GM06990 (cell line): ENCODE measurements around the gene MFSD8.
"Not testable (repeated sequence)": the region's sequence is repeated elsewhere in the genome, so short reads cannot be mapped to it uniquely, and the experiment has no call there.

Experiments used
- DNase-seq: peaks from one replicate; pipeline ENCODE4 v3.0.0-alpha.2; 2011; ENCODE audit not compliant: insufficient read length; ENCODE audit errors: extremely low read depth
- H3K27me3 ChIP-seq: replicated peaks from 2 replicates; pipeline ENCODE4 v1.6.0; 2011; ENCODE audit warnings: low read length; ENCODE audit not compliant: control insufficient read depth, insufficient read depth
- H3K36me3 ChIP-seq: 2 replicates; pipeline ENCODE4 v1.5.1; 2011; ENCODE audit warnings: low read length; ENCODE audit not compliant: control insufficient read depth, insufficient read depth
- H3K4me3 ChIP-seq: replicated peaks from 2 replicates; pipeline ENCODE4 v1.5.1; 2011; ENCODE audit warnings: low read depth, mild to moderate bottlenecking, control low read depth, low read length
- TF ChIP-seq, protein P1 (sequence below): IDR thresholded peaks from 2 replicates; pipeline ENCODE4 v1.5.1; 2011; ENCODE audit warnings: low read length, control low read depth, mild to moderate bottlenecking, inconsistent platforms; ENCODE audit not compliant: insufficient read depth, poor library complexity, severe bottlenecking

The MFSD8 gene

GRCh38 chr4:127920521-127920920, 44.5 kb downstream of the MFSD8 start:
- Histone ChIP-seq H3K4me3 (no peak overlapping the region), H3K27me3 (no peaks in the 10 kb centered on the region), H3K36me3 (peaks cover 4% of the 10 kb centered on the region)
- DNase-seq, result no peak
- TF ChIP-seq, protein P1, sequence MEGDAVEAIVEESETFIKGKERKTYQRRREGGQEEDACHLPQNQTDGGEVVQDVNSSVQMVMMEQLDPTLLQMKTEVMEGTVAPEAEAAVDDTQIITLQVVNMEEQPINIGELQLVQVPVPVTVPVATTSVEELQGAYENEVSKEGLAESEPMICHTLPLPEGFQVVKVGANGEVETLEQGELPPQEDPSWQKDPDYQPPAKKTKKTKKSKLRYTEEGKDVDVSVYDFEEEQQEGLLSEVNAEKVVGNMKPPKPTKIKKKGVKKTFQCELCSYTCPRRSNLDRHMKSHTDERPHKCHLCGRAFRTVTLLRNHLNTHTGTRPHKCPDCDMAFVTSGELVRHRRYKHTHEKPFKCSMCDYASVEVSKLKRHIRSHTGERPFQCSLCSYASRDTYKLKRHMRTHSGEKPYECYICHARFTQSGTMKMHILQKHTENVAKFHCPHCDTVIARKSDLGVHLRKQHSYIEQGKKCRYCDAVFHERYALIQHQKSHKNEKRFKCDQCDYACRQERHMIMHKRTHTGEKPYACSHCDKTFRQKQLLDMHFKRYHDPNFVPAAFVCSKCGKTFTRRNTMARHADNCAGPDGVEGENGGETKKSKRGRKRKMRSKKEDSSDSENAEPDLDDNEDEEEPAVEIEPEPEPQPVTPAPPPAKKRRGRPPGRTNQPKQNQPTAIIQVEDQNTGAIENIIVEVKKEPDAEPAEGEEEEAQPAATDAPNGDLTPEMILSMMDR, result no peak

DNA sequence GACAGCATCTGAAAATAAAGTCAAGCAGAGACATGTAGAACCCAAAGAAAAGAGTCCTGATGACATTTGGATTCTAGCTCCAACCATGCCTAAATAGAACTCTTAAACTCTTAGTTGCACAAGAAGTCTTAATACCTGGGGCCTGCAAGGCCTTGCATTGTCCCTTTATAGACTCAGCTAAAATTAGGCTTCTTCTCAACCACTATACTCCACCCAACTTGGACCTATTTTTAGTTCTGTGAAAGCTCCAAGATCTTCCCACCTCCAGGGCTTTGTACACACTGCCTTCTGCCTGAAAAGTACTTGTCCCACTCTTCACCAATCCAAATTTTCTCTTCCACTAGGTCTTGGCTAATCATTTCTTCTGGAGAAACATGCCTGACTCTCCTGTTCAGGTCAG, 47.8 kb downstream of the MFSD8 start:
- no peak for DNase-seq
- H3K4me3 ChIP-seq, result no peak overlapping the region
- H3K27me3 ChIP-seq, result no peaks in the 10 kb centered on the region
- H3K36me3 ChIP-seq, result peaks cover 4% of the 10 kb centered on the region
- TF ChIP-seq, protein P1, result no peak

GRCh38 chr4:127916512-127916911, 48.5 kb downstream of the MFSD8 start:
- H3K4me3 ChIP-seq, result no peak overlapping the region
- H3K27me3 ChIP-seq, result no peaks in the 10 kb centered on the region
- DNase-seq, result no peak
- TF ChIP-seq, protein P1, result no peak
- peaks cover 4% of the 10 kb centered on the region for H3K36me3 ChIP-seq

DNA sequence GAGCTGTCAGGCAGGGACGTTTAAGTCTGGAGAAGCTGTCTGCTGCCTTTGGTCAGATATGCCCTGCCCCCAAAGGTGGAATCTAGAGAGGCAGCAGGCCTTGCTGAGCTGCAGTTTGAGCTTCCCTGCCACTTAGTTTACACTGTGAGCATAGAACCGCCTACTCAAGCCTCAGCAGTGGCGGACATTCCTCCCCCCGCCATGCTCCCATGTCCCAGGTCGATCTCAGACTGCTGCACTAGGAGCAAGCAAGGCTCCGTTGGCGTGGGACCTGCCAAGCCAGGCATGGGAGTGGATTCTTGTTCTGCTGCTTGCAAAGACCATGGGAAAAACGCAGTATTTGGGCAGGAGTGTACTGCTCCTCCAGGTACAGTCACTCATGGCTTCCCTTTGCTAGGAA, 59.9 kb downstream of the MFSD8 start:
- DNase-seq, result no peak
- H3K4me3 ChIP-seq, result no peak overlapping the region
- H3K27me3 ChIP-seq, result no peaks in the 10 kb centered on the region
- TF ChIP-seq, protein P1, result no peak
- no peaks in the 10 kb centered on the region for H3K36me3 ChIP-seq

- H3K4me3 ChIP-seq, DNase-seq, H3K27me3 ChIP-seq, H3K36me3 ChIP-seq: not testable (repeated sequence)
Measured at GRCh38 chr4:127899682-127900081, 65.3 kb downstream of the MFSD8 start.

GRCh38 chr4:127896528-127896927, 68.4 kb downstream of the MFSD8 start:
- TF ChIP-seq, protein P1, result no peak
- no peaks in the 10 kb centered on the region for H3K27me3 ChIP-seq
- no peak for DNase-seq
- peaks cover 4% of the 10 kb centered on the region for H3K36me3 ChIP-seq
- no peak overlapping the region for H3K4me3 ChIP-seq
